GM04503 (cell line): Measurements from ENCODE around the gene DIRAS3.
"Not testable (repeated sequence)": the region's sequence is repeated elsewhere in the genome, so short reads cannot be mapped to it uniquely, and the experiment has no call there.

Experiments used
- DNase-seq: peaks from one replicate; pipeline ENCODE4 v3.0.0-alpha.2; 2012; ENCODE audit warnings: low read depth

DIRAS3 gene

GRCh38 chr1:68049941-68050878 is at the start of gene DIRAS3:
Gene DIRAS3 (minus strand): TSS chr1:68050627. CDS start chr1:68047297, 3,330 bp downstream.
- DNase-seq, result no peak

GRCh38 chr1:68093737-68094136 is 43.3 kb upstream of the DIRAS3 start:
- no peak for DNase-seq

DNA sequence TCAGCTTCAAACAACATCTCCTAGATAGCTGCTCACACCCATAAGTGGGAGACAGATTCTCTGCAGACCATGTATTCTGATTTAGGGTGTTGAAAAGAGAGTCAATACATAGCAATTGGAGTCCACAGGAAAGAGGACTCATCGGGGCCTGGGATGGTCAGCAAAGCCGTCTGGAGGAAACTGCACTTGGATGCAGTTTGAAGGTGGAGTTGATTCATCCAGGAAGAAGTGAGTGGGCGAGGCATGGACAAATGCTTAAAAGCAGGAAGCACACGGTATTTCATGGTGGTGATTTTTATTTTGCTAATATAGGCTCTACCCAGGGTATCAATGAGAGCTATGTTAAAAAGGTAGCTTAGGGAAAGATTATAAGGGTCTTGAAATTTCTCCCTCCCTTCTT is 36.8 kb upstream of the DIRAS3 start:
- DNase-seq, result no peak

DNA sequence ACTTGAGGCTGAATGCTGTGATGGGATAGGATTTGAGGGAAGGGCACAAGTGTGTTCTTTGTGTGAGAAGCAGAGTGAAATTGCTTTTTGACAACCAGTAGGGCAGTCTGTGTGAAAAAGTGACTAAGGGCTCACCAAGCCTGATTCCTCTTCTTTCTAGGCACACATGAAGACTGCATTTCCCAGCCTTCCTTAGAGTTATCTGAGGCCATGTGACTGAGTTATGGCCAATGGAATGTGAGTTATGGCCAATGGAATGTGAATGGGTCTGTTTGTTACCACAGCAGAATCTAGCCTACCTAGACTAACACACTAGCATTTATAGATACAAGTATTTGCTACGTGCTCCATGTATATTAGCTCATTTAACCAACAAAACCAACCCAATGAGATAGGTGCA is 35.3 kb upstream of the DIRAS3 start:
- DNase-seq, result no peak

- DNase-seq, result no peak
Measured at GRCh38 chr1:68083686-68084085, 33.3 kb upstream of the DIRAS3 start.

- DNase-seq, result no peak
Measured at GRCh38 chr1:68081775-68082283, 31.4 kb upstream of the DIRAS3 start.

DNA sequence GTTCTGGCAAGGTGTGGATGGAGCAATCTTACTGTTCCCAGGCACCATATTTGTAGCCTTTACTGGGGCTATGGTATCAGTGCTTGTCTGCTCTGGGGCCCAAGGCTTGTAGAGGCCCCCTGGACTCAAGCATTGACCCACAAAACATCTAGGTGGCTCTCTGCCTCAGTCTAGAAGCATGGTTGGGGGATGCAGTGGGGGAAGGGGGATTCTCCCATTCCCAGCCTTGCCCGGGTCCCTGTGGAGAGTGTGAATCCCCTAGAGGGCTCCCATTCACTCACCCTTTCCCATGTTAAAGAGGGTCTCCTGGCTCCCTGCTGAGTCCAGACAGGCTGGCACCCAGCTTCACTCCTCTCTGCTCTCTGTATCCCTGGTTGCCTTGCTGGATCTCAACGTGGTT is 28.2 kb upstream of the DIRAS3 start:
- DNase-seq, result no peak

GRCh38 chr1:68074472-68074871 is 24.0 kb upstream of the DIRAS3 start:
- no peak for DNase-seq

- DNase-seq, result no peak
Measured at GRCh38 chr1:68065766-68066165, 15.3 kb upstream of the DIRAS3 start.

GRCh38 chr1:68058053-68058452 is 7.6 kb upstream of the DIRAS3 start:
- DNase-seq, result not testable (repeated sequence)

DNA sequence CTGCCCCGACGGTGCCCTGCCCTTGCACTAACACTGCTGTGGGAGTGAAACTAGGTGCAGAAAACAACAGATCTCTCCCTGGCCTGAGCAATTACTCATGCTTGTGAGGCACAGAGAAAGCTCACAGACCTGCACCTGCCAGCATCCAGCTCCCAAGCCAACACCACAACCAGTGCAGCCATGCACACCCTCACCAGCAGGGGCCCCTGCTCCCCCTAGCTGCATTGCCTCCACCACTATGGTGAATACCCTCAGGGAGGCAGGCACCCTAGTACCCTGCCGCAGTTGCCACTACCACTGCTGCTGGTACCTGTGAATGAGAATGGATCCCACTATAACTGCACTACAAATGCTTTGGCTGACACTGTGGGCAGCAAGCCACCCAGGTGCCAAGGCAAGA is 7.1 kb upstream of the DIRAS3 start:
- DNase-seq, result no peak

DNA sequence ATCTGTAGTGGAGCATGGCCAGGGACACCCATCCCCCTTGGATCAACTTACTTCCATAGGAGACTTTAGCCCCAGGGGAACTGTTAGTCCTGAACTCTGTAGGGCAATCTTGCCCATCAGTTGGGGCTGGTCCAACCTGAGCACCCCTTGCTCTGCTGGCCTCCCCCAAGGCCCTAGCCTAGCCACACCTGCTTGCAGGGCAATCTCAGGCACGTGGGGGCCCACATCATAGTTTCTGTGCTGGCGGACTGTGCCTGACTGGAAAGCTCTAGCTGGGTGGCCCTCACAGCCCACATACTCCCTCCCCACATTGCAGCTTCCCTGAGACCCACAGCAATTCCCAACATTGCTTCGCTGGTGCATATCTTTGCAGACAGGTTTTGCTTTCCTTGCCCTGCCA is 6.6 kb upstream of the DIRAS3 start:
- no peak for DNase-seq

GRCh38 chr1:68051475-68051874 is 1.0 kb upstream of the DIRAS3 start:
- DNase-seq, result peak; percentile 18

DNA sequence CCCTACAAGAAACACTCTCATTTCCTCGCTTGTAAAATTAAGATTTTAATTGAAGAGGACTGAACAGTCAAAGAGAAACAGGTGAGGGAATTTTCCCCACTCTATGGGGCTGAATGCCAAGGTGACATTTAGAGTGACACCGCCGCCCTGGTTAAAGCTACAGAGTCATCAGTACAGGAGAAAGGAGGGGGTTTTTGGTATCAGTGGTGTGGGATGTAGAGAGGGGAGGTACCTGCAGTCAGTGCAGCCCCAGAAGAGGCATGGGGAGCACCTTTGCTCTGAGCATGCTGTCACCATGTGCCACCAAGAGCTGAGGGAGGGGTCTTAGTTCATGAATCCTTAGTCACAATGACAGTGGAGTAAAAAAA is 2.8 kb downstream of the DIRAS3 start:
- DNase-seq, result no peak

DNA sequence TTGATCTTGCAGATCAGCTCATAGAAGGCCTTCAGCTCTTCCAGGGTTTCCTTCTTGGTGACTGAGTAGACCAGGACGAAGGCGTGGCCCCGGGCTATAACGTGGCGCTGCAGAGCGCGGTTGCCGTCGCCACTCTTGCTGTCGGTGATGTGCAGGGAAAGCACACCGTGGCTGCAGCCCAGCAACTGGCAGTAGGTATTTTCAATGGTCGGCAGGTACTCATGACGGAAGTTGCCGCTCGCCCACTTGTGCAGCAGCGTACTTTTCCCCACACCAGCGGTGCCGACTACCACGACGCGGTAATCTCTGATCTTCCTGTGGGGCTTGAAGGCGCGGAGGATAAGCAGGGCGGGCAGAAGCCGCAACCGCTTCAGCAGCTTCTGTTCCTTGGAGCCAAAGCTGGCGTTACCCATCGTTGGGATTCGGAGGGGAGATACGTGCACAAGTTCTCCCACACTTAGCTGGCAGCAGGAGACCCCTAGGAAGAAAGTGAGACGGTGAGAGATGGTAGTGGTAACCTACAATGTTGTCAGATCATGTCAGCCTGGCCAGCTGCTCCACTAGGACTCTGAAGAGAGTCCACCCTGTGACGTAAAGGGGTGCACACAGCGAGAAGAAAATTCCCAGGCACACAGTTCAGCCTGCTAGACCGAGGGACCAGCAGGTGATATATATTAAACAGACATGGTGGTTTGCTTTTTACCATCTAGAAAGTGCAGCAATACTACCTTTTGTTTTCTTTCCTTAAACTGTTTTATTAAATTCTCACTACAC is 3.4 kb downstream of the DIRAS3 start:
- DNase-seq, result no peak

DNA sequence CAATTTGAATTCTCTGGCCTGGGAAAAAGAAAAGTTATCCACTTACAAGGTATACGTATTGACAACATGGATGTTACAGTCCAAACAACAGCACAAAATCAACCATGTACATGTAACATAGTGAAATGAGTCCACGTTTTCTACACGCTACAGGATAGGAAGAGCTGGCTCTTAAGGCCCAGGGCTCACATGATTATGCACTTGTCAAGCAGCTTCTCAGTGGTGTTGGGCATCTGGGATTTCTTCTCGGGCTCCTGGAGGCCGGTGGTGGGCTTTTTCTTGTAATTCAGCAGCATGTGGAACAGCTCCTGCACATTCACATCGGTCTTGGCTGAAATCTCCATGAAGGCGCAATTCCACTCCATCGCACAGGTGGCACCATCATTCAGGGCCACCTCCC is 4.0 kb downstream of the DIRAS3 start:
- no peak for DNase-seq

DNA sequence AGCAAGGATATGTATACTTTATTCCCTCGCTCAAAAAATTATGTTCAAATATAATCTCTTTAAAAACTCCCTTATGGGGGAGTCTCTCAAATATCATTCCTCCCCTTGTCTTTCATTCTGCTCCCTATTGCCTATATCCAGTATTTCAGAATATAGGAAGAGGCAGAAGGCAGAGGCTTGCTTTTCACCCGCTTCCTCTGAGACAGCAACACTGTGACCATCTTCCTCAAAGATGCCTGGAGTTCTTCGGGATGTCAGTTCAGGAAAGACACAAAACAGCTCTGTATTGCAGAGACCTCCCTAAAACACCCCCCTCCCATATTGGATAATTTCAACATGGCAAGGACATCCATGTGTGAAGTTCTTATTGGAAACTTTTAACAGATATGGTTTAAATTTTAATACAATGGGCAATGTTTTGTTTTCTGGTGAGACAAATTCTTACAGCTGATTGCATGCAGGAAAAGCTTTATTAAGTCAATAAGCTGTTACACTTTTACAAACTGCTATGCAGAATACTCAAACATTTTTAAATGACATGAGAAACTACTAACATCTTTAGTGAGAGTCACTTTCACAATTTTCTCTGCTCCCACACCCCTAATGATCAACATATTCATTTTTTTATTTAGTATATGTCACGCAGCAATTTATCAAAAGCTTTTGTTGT is 4.8 kb downstream of the DIRAS3 start:
- DNase-seq, result no peak

GRCh38 chr1:68043443-68044090 is 6.9 kb downstream of the DIRAS3 start:
- DNase-seq, result no peak

DNA sequence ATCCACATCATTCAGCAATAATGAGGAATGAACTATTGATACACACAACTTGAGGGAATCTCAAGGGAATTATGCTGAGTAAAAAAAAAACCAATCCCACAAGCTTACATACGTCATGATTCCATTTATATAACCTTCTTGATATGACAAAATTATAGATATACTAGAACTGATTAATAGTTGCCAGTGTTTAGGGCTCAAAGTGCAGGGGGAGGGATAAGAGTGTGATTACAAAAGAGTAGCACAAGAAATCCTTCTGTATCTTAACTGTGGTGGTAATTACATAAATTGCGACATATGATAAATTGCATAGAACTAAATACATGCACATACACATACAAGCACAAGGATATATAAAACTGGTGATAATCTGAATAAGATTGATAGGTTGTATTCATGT is 13.5 kb downstream of the DIRAS3 start:
- no peak for DNase-seq

- no peak for DNase-seq
Measured at GRCh38 chr1:68029444-68029843, 21.0 kb downstream of the DIRAS3 start.

DNA sequence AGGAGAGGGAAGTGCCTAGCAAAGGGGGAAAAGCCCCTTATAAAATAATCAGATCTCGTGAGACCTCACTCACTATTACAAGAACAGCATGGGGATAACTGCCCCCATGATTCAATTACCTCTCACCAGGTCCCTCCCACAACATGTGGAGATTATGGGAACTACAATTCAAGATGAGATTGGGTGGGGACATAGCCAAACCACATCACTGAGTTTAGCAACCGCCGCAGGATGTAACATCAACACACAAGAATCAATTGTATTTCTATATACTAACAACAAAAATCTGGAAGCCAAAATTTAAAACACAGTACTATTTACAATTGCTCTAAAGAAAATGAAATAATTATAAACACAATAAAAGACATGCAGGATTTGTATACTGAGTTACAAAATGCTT is 21.9 kb downstream of the DIRAS3 start:
- no peak for DNase-seq
